ENCODE data around the gene BRSK2.

DNA sequence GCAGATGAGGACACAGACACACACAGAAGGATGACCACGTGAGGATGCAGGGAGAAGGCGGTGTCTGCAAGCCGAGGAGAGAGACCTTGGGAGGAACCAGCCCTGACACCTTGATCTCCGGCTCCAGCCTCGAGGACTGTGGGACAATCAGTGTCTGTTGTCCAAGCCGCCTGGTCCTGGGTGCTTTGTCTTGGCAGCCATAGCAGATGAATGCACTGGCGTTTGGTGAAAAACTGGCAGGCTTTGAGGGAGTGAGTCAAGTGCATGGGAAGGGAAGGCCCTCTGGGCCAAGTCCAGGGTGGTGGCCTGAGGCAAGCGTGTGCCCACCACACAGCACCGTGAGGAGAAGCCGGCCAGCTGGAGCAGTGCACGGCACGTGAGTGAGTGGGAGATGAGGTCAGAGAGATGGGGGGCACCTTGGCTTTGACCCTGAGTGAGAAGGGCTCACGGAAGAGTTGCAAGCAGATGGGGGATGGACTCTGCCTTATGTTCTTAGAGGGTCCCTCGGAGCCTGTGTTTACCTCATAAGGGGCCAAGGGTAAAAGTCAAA lies 12.4 kb upstream of the BRSK2 start:
- TF ChIP-seq, protein P1, sequence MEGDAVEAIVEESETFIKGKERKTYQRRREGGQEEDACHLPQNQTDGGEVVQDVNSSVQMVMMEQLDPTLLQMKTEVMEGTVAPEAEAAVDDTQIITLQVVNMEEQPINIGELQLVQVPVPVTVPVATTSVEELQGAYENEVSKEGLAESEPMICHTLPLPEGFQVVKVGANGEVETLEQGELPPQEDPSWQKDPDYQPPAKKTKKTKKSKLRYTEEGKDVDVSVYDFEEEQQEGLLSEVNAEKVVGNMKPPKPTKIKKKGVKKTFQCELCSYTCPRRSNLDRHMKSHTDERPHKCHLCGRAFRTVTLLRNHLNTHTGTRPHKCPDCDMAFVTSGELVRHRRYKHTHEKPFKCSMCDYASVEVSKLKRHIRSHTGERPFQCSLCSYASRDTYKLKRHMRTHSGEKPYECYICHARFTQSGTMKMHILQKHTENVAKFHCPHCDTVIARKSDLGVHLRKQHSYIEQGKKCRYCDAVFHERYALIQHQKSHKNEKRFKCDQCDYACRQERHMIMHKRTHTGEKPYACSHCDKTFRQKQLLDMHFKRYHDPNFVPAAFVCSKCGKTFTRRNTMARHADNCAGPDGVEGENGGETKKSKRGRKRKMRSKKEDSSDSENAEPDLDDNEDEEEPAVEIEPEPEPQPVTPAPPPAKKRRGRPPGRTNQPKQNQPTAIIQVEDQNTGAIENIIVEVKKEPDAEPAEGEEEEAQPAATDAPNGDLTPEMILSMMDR (IDR thresholded peaks at IDR 0.05): no peak
- TF ChIP-seq ZFX (IDR thresholded peaks at IDR 0.05; ENCODE audit: borderline replicate concordance): no peak

All from 22Rv1 (cell line).